Bronchial epithelial cell (primary cell): ENCODE data around the gene SALL4. TPM values are rescaled to one million over a fixed set of nuclear protein-coding genes. Genes with fewer than 3 reads are reported as not detected.
"Not testable (repeated sequence)": the region's sequence is repeated elsewhere in the genome, so short reads cannot be mapped to it uniquely, and the experiment has no call there.

Source experiments
- DNase-seq: peaks from one replicate; pipeline ENCODE4 v3.0.0-alpha.2; 2010; ENCODE audit warnings: low read depth
- FAIRE-seq: peaks from 2 replicates; lab custom pipeline; 2011; peaks lifted over from hg19 to GRCh38; lab: Jason Lieb, UNC
- H3K27me3 ChIP-seq: 2 replicates; pipeline ENCODE4 v1.5.1; 2011; ENCODE audit warnings: low read length; ENCODE audit not compliant: control insufficient read depth, insufficient read depth
- H3K36me3 ChIP-seq: 2 replicates; pipeline ENCODE4 v1.5.1; 2011; ENCODE audit warnings: low read length; ENCODE audit not compliant: control insufficient read depth, insufficient read depth
- H3K4me3 ChIP-seq: 2 replicates; pipeline ENCODE4 v1.5.1; 2011; ENCODE audit warnings: mild to moderate bottlenecking, low read depth, low read length, control low read depth
- total RNA-seq: library from RNA; depleted of rRNA; stranded (reverse); fragments of >200 nt; gene quantifications from 2 replicates; pipeline ENCODE4 v1.2.1, GENCODE V29; 2014
- TF ChIP-seq, protein P1 (sequence below): IDR thresholded peaks from 2 replicates; pipeline ENCODE4 v1.5.1; 2011; ENCODE audit warnings: mild to moderate bottlenecking, moderate library complexity, low read length, control low read depth, inconsistent platforms; ENCODE audit not compliant: insufficient read depth, severe bottlenecking

The SALL4 gene
- total RNA-seq, 1 donor from 2014 or later: 0.26 TPM

DNA sequence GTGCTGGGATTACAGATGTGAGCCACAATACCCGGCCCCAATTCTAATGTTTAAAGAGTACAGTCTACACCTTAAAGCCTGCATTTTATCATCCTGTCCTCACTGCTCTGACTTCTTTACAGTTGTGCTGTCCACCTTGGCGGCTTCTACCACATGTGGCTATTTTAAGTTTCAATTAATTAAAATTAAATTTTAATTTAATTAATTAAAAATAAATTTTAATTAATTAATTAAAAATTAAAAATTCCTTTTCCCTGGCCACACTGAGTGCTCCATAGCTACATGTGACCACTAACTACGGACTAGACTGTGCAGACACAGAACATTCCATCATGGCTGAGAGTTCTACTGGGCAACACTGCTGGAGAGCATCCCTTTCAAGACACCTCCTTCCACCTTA lies 61.5 kb downstream of the SALL4 start:
- H3K27me3 ChIP-seq: no peaks in the 10 kb centered on the region
- no peak for FAIRE-seq
- H3K36me3 ChIP-seq: no peaks in the 10 kb centered on the region
- TF ChIP-seq, protein P1, sequence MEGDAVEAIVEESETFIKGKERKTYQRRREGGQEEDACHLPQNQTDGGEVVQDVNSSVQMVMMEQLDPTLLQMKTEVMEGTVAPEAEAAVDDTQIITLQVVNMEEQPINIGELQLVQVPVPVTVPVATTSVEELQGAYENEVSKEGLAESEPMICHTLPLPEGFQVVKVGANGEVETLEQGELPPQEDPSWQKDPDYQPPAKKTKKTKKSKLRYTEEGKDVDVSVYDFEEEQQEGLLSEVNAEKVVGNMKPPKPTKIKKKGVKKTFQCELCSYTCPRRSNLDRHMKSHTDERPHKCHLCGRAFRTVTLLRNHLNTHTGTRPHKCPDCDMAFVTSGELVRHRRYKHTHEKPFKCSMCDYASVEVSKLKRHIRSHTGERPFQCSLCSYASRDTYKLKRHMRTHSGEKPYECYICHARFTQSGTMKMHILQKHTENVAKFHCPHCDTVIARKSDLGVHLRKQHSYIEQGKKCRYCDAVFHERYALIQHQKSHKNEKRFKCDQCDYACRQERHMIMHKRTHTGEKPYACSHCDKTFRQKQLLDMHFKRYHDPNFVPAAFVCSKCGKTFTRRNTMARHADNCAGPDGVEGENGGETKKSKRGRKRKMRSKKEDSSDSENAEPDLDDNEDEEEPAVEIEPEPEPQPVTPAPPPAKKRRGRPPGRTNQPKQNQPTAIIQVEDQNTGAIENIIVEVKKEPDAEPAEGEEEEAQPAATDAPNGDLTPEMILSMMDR: no peak
- no peak for DNase-seq
- H3K4me3 ChIP-seq: no peak overlapping the region

DNA sequence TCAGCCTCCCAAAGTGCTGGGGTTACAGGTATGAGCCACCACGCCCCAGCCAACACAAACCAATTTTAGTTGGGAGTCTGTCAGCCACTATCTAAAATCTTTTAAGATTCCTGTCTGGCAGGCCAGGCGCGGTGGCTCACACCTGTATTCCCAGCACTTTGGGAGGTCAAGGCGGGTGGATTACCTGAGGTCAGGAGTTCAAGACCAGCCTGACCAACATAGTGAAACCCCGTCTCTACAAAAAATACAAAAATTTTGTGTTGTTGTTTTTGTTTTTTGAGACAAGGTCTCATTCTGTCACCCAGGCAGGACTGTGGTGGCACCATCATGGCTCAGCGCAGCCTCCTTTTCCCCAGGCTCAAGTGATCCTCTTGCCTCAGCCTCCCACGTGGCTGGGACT lies 62.0 kb downstream of the SALL4 start:
- not testable (repeated sequence) for FAIRE-seq, H3K4me3 ChIP-seq, H3K27me3 ChIP-seq, DNase-seq, H3K36me3 ChIP-seq

DNA sequence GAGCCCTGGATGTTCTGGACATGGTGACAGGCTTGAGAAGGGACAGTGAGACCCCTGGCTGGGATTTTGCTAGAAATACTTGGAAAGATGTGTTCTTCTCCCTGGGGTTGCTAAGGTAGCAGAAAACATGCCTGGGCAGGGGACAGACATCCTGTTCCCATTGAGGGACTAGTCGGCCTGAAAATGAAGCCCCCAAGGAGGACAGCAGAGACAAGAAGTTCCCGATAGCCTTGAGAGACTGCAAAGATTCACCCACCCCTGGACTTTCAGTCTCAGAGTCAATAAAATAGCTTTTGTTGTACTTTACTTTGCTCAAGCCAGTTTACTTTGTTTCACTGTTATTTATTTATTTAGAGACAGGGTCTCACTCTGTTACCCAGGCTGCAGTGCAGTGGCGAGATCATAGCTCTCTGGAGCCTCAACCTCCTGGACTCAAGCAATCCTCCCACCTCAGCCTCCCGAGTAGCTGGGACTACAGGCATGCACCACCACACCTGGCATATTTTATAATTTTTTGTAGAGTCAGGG lies 62.5 kb downstream of the SALL4 start:
- DNase-seq (no peak), FAIRE-seq (no peak)
- H3K27me3 ChIP-seq: no peaks in the 10 kb centered on the region
- H3K36me3 ChIP-seq: no peaks in the 10 kb centered on the region
- TF ChIP-seq, protein P1: no peak
- H3K4me3 ChIP-seq: no peak overlapping the region

DNA sequence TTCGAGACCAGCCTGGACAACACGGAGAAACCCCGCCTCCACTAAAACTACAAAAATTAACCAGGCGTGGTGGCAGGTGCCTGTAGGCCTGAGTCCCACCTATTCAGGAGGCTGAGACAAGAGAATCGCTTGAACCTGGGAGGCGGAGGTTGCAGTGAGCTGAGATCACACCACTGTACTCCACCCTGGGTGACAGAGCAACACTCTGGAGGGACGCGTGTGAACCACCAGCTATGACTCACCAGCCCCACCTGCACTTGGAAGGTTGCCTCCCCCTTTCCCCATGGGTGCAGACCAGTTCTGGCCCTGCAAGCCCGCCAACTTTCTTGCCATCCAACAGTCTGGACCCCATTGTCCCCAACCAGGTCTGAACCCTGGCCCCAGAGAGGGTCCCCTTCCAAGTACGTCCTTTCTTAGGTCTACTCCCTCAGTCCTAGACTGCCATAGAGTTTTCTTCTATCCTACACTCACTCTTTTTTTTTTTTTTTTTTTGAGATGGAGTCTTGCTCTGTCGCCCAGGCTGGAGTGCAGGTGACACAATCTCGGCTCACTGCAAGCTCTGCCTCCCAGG lies 63.4 kb downstream of the SALL4 start:
- peak; percentile 47 for DNase-seq

DNA sequence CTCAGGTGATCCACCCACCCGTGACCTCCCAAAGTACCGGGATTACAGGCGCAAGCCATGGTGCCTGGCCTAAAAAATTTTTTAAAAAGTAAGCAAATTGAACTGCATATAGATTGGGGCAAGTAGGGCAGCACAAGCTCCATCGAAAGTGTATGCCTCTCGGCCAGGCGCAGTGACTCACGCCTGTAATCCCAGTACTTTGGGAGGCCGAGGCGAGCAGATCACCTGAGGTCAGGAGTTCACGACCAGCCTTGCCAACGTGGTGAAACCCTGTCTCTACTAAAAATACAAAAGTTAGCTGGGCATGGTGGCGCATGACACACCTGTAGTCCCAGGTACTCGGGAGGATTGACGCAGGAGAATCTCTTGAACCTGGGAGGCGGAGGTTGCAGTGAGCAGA lies 64.1 kb downstream of the SALL4 start:
- DNase-seq, H3K27me3 ChIP-seq, H3K36me3 ChIP-seq, FAIRE-seq, H3K4me3 ChIP-seq: not testable (repeated sequence)

More for the DNA sequence above, 63.4 kb downstream of the SALL4 start:
- no peak for FAIRE-seq
- Histone ChIP-seq H3K4me3 (no peak overlapping the region), H3K27me3 (no peaks in the 10 kb centered on the region), H3K36me3 (no peaks in the 10 kb centered on the region)
- TF ChIP-seq, protein P1: no peak

DNA sequence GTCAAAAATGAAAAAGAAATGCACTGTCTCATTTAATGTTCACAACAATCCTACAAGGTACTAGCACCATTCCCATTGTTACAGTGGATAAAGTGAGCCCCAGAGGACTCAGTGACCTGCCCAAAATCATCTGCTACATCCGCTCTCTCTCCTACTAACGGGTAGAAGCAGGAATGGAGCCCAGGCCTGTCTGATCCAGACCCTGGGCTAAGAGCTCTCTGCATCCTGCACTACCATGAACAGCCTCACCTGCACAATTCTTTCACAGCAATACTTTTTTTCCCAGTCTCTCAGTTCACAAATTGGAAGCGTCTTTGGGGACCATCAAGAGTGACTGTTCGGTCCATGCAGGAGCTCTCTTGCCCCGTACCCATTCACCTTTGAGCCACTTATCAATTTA lies 65.4 kb downstream of the SALL4 start:
- TF ChIP-seq, protein P1: no peak
- H3K4me3 ChIP-seq: no peak overlapping the region
- no peaks in the 10 kb centered on the region for H3K27me3 ChIP-seq
- FAIRE-seq (no peak), DNase-seq (no peak)
- H3K36me3 ChIP-seq: no peaks in the 10 kb centered on the region
